ENCODE data around the gene POU1F1.
A peak's percentile ranks its signal among the peaks of the same experiment; 100 is the strongest.

The POU1F1 gene

GRCh38 chr3:87272718-87273341 lies 3.6 kb downstream of the POU1F1 start:
- Histone ChIP-seq H3K27me3 (ENCODE audit: insufficient read depth, low read length, poor library complexity) (no peaks in the 10 kb centered on the region), H3K27ac (ENCODE audit: low read length) (no peak overlapping the region), H3K9me3 (ENCODE audit: insufficient read depth, low read length, severe bottlenecking) (no peaks in the 10 kb centered on the region), H3K4me2 (ENCODE audit: insufficient read depth, low read length) (no peak overlapping the region), H3K79me2 (ENCODE audit: insufficient read depth, low read length) (no peaks in the 10 kb centered on the region), H3K36me3 (ENCODE audit: insufficient read depth, low read length) (no peaks in the 10 kb centered on the region), H3K4me1 (ENCODE audit: insufficient read depth, low read length) (peaks cover 40% of the 10 kb centered on the region), H3K4me3 (ENCODE audit: low read depth in 1 of 2, low read length in 2 of 2) (no peak overlapping the region), H2AFZ (ENCODE audit: low read depth, low read length) (no peak overlapping the region), H4K20me1 (ENCODE audit: insufficient read depth, low read length) (no peaks in the 10 kb centered on the region), H3K9ac (ENCODE audit: low read depth, low read length) (no peak overlapping the region)
- ATAC-seq (ENCODE audit: insufficient read depth, low read depth) (no peak), DNase-seq (no peak)
- TF ChIP-seq CTCF (IDR thresholded peaks at IDR 0.05; ENCODE audit: borderline replicate concordance, extremely low read depth, low read length, poor library complexity, severe bottlenecking) (no peak), EZH2 (IDR thresholded peaks at IDR 0.05; ENCODE audit: borderline replicate concordance, low read depth, low read length, severe bottlenecking) (no peak)

- DNase-seq (peak; percentile 58), ATAC-seq (ENCODE audit: insufficient read depth, low read depth) (peak; percentile 77)
- H3K9me3 ChIP-seq (ENCODE audit: insufficient read depth, low read length, severe bottlenecking): no peaks in the 10 kb centered on the region
- H3K36me3 ChIP-seq (ENCODE audit: insufficient read depth, low read length): no peaks in the 10 kb centered on the region
- peak overlapping the region; percentile 55 for H3K27ac ChIP-seq (ENCODE audit: low read length)
- peak overlapping the region; percentile 18 for H3K9ac ChIP-seq (ENCODE audit: low read depth, low read length)
- no peak overlapping the region for H3K4me3 ChIP-seq (ENCODE audit: low read depth in 1 of 2, low read length in 2 of 2)
- no peaks in the 10 kb centered on the region for H3K27me3 ChIP-seq (ENCODE audit: insufficient read depth, low read length, poor library complexity)
- peak overlapping the region; percentile 39 for H2AFZ ChIP-seq (ENCODE audit: low read depth, low read length)
- TF ChIP-seq CTCF (IDR thresholded peaks at IDR 0.05; ENCODE audit: borderline replicate concordance, extremely low read depth, low read length, poor library complexity, severe bottlenecking): no peak
- TF ChIP-seq EZH2 (IDR thresholded peaks at IDR 0.05; ENCODE audit: borderline replicate concordance, low read depth, low read length, severe bottlenecking): no peak
- H3K4me1 ChIP-seq (ENCODE audit: insufficient read depth, low read length): peaks cover 48% of the 10 kb centered on the region
- H3K79me2 ChIP-seq (ENCODE audit: insufficient read depth, low read length): no peaks in the 10 kb centered on the region
- no peaks in the 10 kb centered on the region for H4K20me1 ChIP-seq (ENCODE audit: insufficient read depth, low read length)
- peak overlapping the region; percentile 32 for H3K4me2 ChIP-seq (ENCODE audit: insufficient read depth, low read length)
These were observed 5.3 kb downstream of the POU1F1 start for GRCh38 chr3:87270908-87271700.

GRCh38 chr3:87269723-87270122 lies 6.7 kb downstream of the POU1F1 start:
- TF ChIP-seq EZH2 (IDR thresholded peaks at IDR 0.05; ENCODE audit: borderline replicate concordance, low read depth, low read length, severe bottlenecking) (no peak), CTCF (IDR thresholded peaks at IDR 0.05; ENCODE audit: borderline replicate concordance, extremely low read depth, low read length, poor library complexity, severe bottlenecking) (no peak)
- Histone ChIP-seq H3K27me3 (ENCODE audit: insufficient read depth, low read length, poor library complexity) (no peaks in the 10 kb centered on the region), H3K79me2 (ENCODE audit: insufficient read depth, low read length) (no peaks in the 10 kb centered on the region), H3K4me2 (ENCODE audit: insufficient read depth, low read length) (peak overlapping the region; percentile 50; the same call in 1 of the 2 replicates), H3K4me1 (ENCODE audit: insufficient read depth, low read length) (peaks cover 48% of the 10 kb centered on the region), H3K9ac (ENCODE audit: low read depth, low read length) (0 out of 2 replicates have a peak overlapping the region, but pooled peaks have one; percentile 2), H3K9me3 (ENCODE audit: insufficient read depth, low read length, severe bottlenecking) (no peaks in the 10 kb centered on the region), H2AFZ (ENCODE audit: low read depth, low read length) (peak overlapping the region; percentile 60), H3K4me3 (ENCODE audit: low read depth in 1 of 2, low read length in 2 of 2) (no peak overlapping the region), H3K36me3 (ENCODE audit: insufficient read depth, low read length) (no peaks in the 10 kb centered on the region), H3K27ac (ENCODE audit: low read length) (peak overlapping the region; percentile 92), H4K20me1 (ENCODE audit: insufficient read depth, low read length) (no peaks in the 10 kb centered on the region)
- ATAC-seq (ENCODE audit: insufficient read depth, low read depth): no peak
- DNase-seq: no peak

Measured in DND-41 (cell line).